SK-N-MC (cell line): ENCODE results near the gene SUN2.

Experiments
- EZH2 ChIP-seq: fragments of 200-600 bp; sonication (generic); IDR thresholded peaks from one replicate; pipeline ENCODE4 v1.6.1; 2017; ENCODE audit warnings: antibody characterized with exemption
- FOXP2 ChIP-seq: optimal IDR thresholded peaks from 2 replicates; pipeline ENCODE3; 2011; ENCODE audit warnings: mild to moderate bottlenecking, moderate library complexity; ENCODE audit not compliant: insufficient read depth; ENCODE audit errors: extremely low read length, control extremely low read depth
- POLR2AphosphoS5 ChIP-seq: IDR thresholded peaks from 2 replicates; pipeline ENCODE4 v1.6.1; 2012; ENCODE audit warnings: mild to moderate bottlenecking, low read depth, low read length, borderline replicate concordance

DNA sequence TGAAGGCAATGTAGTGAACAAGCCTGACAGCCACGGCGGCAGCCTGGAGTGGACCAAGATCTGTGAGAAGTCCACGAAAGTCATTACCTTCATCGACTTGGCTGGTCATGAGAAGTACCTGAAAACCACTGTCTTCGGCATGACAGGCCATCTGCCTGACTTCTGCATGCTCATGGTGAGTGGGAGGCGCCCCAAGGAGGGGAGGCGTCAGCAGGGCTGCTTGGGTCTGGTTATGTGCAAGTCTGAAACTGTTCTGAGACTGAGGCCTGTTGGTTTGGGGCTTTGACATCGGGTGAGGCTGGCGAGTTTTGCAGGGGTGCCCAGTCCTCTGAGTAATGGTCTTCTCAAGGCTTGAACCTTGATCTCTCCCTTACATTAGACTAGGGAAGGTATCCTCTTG is 39.0 kb downstream of the SUN2 start:
- TF ChIP-seq POLR2AphosphoS5 = no peak
- no peak for TF ChIP-seq EZH2
- TF ChIP-seq FOXP2 = no peak
